Measurements from ENCODE around the gene B3GAT1.
"Not testable (repeated sequence)": the region's sequence is repeated elsewhere in the genome, so short reads cannot be mapped to it uniquely, and the experiment has no call there.

The B3GAT1 gene

GRCh38 chr11:134449051-134449450, 37.0 kb upstream of the B3GAT1 start:
- no peak for TF ChIP-seq POLR2A (IDR thresholded peaks at IDR 0.05; ENCODE audit: low read depth, low read length)
- no peak for DNase-seq (ENCODE audit: insufficient read length, low spot score)
- FAIRE-seq: no peak

GRCh38 chr11:134447696-134448095, 35.7 kb upstream of the B3GAT1 start:
- no peak for TF ChIP-seq POLR2A (IDR thresholded peaks at IDR 0.05; ENCODE audit: low read depth, low read length)
- DNase-seq (ENCODE audit: insufficient read length, low spot score) (no peak), FAIRE-seq (no peak)

GRCh38 chr11:134445601-134446325, 33.7 kb upstream of the B3GAT1 start:
- no peak for TF ChIP-seq POLR2A (IDR thresholded peaks at IDR 0.05; ENCODE audit: low read depth, low read length)
- DNase-seq (ENCODE audit: insufficient read length, low spot score) (no peak), FAIRE-seq (no peak)

GRCh38 chr11:134444160-134445108, 32.4 kb upstream of the B3GAT1 start:
- not testable (repeated sequence) for DNase-seq (ENCODE audit: insufficient read length, low spot score)
- peak; percentile 53 for FAIRE-seq

GRCh38 chr11:134443246-134443645, 31.2 kb upstream of the B3GAT1 start:
- no peak for DNase-seq (ENCODE audit: insufficient read length, low spot score)
- TF ChIP-seq POLR2A (IDR thresholded peaks at IDR 0.05; ENCODE audit: low read depth, low read length): no peak
- no peak for FAIRE-seq

- no peak for FAIRE-seq
- no peak for DNase-seq (ENCODE audit: insufficient read length, low spot score)
- TF ChIP-seq POLR2A (IDR thresholded peaks at IDR 0.05; ENCODE audit: low read depth, low read length): no peak
Measured at GRCh38 chr11:134442246-134442645, 30.2 kb upstream of the B3GAT1 start.

- DNase-seq (ENCODE audit: insufficient read length, low spot score) (no peak), FAIRE-seq (no peak)
- TF ChIP-seq POLR2A (IDR thresholded peaks at IDR 0.05; ENCODE audit: low read depth, low read length): no peak
Measured at GRCh38 chr11:134441706-134442105, 29.7 kb upstream of the B3GAT1 start.

- DNase-seq (ENCODE audit: insufficient read length, low spot score) (no peak), FAIRE-seq (no peak)
- TF ChIP-seq POLR2A (IDR thresholded peaks at IDR 0.05; ENCODE audit: low read depth, low read length): no peak
Measured at GRCh38 chr11:134441281-134441680, 29.2 kb upstream of the B3GAT1 start.

GRCh38 chr11:134440851-134441250, 28.8 kb upstream of the B3GAT1 start:
- no peak for TF ChIP-seq POLR2A (IDR thresholded peaks at IDR 0.05; ENCODE audit: low read depth, low read length)
- no peak for DNase-seq (ENCODE audit: insufficient read length, low spot score)
- no peak for FAIRE-seq

GRCh38 chr11:134438542-134439537, 26.8 kb upstream of the B3GAT1 start:
- no peak for FAIRE-seq
- no peak for TF ChIP-seq POLR2A (IDR thresholded peaks at IDR 0.05; ENCODE audit: low read depth, low read length)
- DNase-seq (ENCODE audit: insufficient read length, low spot score): no peak

- DNase-seq (ENCODE audit: insufficient read length, low spot score): no peak
- TF ChIP-seq POLR2A (IDR thresholded peaks at IDR 0.05; ENCODE audit: low read depth, low read length): no peak
- FAIRE-seq: no peak
Measured at GRCh38 chr11:134437821-134438220, 25.8 kb upstream of the B3GAT1 start.

- no peak for FAIRE-seq
- no peak for TF ChIP-seq POLR2A (IDR thresholded peaks at IDR 0.05; ENCODE audit: low read depth, low read length)
- DNase-seq (ENCODE audit: insufficient read length, low spot score): no peak
Measured at GRCh38 chr11:134436781-134437180, 24.7 kb upstream of the B3GAT1 start.

- DNase-seq (ENCODE audit: insufficient read length, low spot score) (no peak), FAIRE-seq (no peak)
- no peak for TF ChIP-seq POLR2A (IDR thresholded peaks at IDR 0.05; ENCODE audit: low read depth, low read length)
Measured at GRCh38 chr11:134433806-134434205, 21.8 kb upstream of the B3GAT1 start.

GRCh38 chr11:134433251-134433650, 21.2 kb upstream of the B3GAT1 start:
- TF ChIP-seq POLR2A (IDR thresholded peaks at IDR 0.05; ENCODE audit: low read depth, low read length): no peak

More at GRCh38 chr11:134433251-134433650, 21.2 kb upstream of the B3GAT1 start:
- no peak for DNase-seq (ENCODE audit: insufficient read length, low spot score)
- no peak for FAIRE-seq

Data from H54 (cell line).